K562 (cell line): ENCODE measurements around the gene RIPOR2. TPM values are rescaled to one million over a fixed set of nuclear protein-coding genes. Genes with fewer than 3 reads are reported as not detected.

Experiments used
- ATAC-seq: fragments of 200-7000 bp; cut with Tn5 transposase; 3 replicates; pipeline ENCODE4 v1.9.1; 2020; ENCODE audit warnings: moderate library complexity
- BruUV-seq: library from RNA; stranded (reverse); fragments of 400-500 nt; replicated peaks from 2 replicates; lab custom pipeline; 2021; lab: Mats Ljungman, UMichigan
- CTCF ChIA-PET: fragments of 300-600 bp; formaldehyde crosslinking; extraction: SDS; loops from one replicate; lab custom pipeline; 2021; ENCODE audit warnings: low intra/inter-chr PET ratio; lab: Yijun Ruan, JAX
- POLR2A ChIA-PET: fragments of 300-600, 350-650 bp; sonication (Branson Sonifier 250); formaldehyde crosslinking; extraction: SDS; loops from one replicate; lab custom pipeline; 2021; ENCODE audit warnings: antibody characterized with exemption, inconsistent platforms; lab: Yijun Ruan, JAX
- DNase-seq, 4 experiments: peaks; one replicate each; pipeline versions ENCODE4 v3.0.0 to v3.0.0-alpha.2; 2011 to 2018; ENCODE audit warnings: low spot score in 3 of 4, mixed read lengths in 3 of 4; ENCODE audit errors: extremely low read depth in 1 of 4
- FAIRE-seq: peaks from 2 replicates; lab custom pipeline; 2011; peaks lifted over from hg19 to GRCh38; lab: Jason Lieb, UNC
- H2AFZ ChIP-seq: 2 replicates; pipeline ENCODE4 v1.6.0; 2011; ENCODE audit warnings: low read depth, low read length, control low read depth, inconsistent platforms
- H3K27ac ChIP-seq: fragments of 200-600 bp; 3 replicates; pipeline ENCODE4 v1.8.0; 2011; ENCODE audit warnings: low read depth, mild to moderate bottlenecking, control low read depth, inconsistent platforms, low read length, moderate library complexity, mixed read lengths; ENCODE audit errors: extremely low read depth
- H3K27me3 ChIP-seq, 2 experiments: fragments of 300-600 bp in 1 of 2; 2 replicates in 1 of 2; 3 replicates in 1 of 2; pipeline versions ENCODE4 v1.6.0 to v1.8.0; 2011; ENCODE audit warnings: inconsistent platforms in 2 of 2, low read length in 2 of 2, mild to moderate bottlenecking in 1 of 2, mixed read lengths in 1 of 2, moderate library complexity in 1 of 2; ENCODE audit not compliant: control insufficient read depth in 2 of 2, insufficient read depth in 2 of 2
- H3K36me3 ChIP-seq: fragments of 300-600 bp; 3 replicates; pipeline ENCODE4 v1.8.0; 2011; ENCODE audit warnings: mild to moderate bottlenecking, low read length, inconsistent platforms; ENCODE audit not compliant: control insufficient read depth, insufficient read depth
- H3K4me1 ChIP-seq, 2 experiments: fragments of 200-600 bp in 1 of 2; replicated peaks in 1 of 2; 2 replicates in 1 of 2; 3 replicates in 1 of 2; pipeline versions ENCODE4 v1.5.1 to v1.8.0; 2011; ENCODE audit warnings: inconsistent platforms in 2 of 2, low read length in 2 of 2, mild to moderate bottlenecking in 1 of 2, mixed read lengths in 1 of 2, moderate library complexity in 1 of 2; ENCODE audit not compliant: control insufficient read depth in 2 of 2, insufficient read depth in 2 of 2
- H3K4me2 ChIP-seq: 2 replicates; pipeline ENCODE4 v1.6.1; 2011; ENCODE audit warnings: low read length, control low read depth, inconsistent platforms, mixed read lengths; ENCODE audit not compliant: insufficient read depth
- H3K4me3 ChIP-seq: fragments of 200-600 bp; sonication (generic), shearing (Covaris generic); 2 replicates; pipeline ENCODE4 v1.5.1; 2016; ENCODE audit warnings: control low read depth, inconsistent platforms
- H3K79me2 ChIP-seq: fragments of 200-600 bp; 3 replicates; pipeline ENCODE4 v1.8.0; 2011; ENCODE audit warnings: low read length, inconsistent platforms; ENCODE audit not compliant: control insufficient read depth, insufficient read depth
- H3K9ac ChIP-seq, 2 experiments: 2 replicates each; pipeline versions ENCODE4 v1.6.0 to v1.6.1; 2011; ENCODE audit warnings: low read depth in 2 of 2, low read length in 2 of 2, control low read depth in 1 of 2, inconsistent platforms in 1 of 2, mild to moderate bottlenecking in 1 of 2, mixed read lengths in 1 of 2; ENCODE audit not compliant: insufficient read depth in 1 of 2
- H3K9me1 ChIP-seq: one replicate; pipeline ENCODE4 v1.6.0; 2011; ENCODE audit warnings: inconsistent platforms, mild to moderate bottlenecking, low read length, moderate library complexity; ENCODE audit not compliant: control insufficient read depth, insufficient read depth
- H3K9me3 ChIP-seq: replicated peaks from 2 replicates; pipeline ENCODE4 v1.5.1; 2011; ENCODE audit warnings: low read depth, low read length, inconsistent platforms; ENCODE audit not compliant: control insufficient read depth, insufficient read depth
- H4K20me1 ChIP-seq: replicated peaks from 2 replicates; pipeline ENCODE4 v1.6.1; 2011; ENCODE audit warnings: low read length, inconsistent platforms, mixed read lengths; ENCODE audit not compliant: control insufficient read depth, insufficient read depth
- LEF1 ChIP-seq: fragments of 450-650 bp; IDR thresholded peaks from 2 replicates; pipeline ENCODE4 v1.6.1; 2016; ENCODE audit warnings: mild to moderate bottlenecking
- in situ Hi-C: fragments of 300-500 bp; cut with MboI; formaldehyde crosslinking; loops from 4 replicates; pipeline ENCODE4 v1.15.0; 2018; ENCODE audit warnings: inconsistent platforms, mixed read lengths
- intact Hi-C: fragments of 100-400 bp; cut with micrococcal nuclease; formaldehyde crosslinking; loops from 2 replicates; pipeline ENCODE4 v1.14.2; 2022
- polyA plus RNA-seq, 8 experiments: library from polyadenylated mRNA; depleted of rRNA in 4 of 8; stranded (reverse) in 5 of 8; unstranded in 3 of 8; fragments of >200 nt; fragmentation: Nextera tagmentation in 2 of 8; fragmentation: Illumina TruSeq in 1 of 8; extraction: Ambion mirVana in 2 of 8; extraction: Trizol in 1 of 8; gene quantifications; 2 replicates each; pipeline versions ENCODE4 v1.2.1 to v1.2.3, GENCODE V29; 2011 to 2014; ENCODE audit warnings: inconsistent platforms in 1 of 8, missing spikeins in 1 of 8
- total RNA-seq, 7 experiments: library from RNA; depleted of rRNA in 6 of 7; stranded (reverse); fragments of >200 nt in 6 of 7; fragmentation: Illumina TruSeq in 2 of 7; extraction: Trizol in 2 of 7; gene quantifications; 2 replicates each; pipeline versions ENCODE4 v1.2.1 to v1.2.3, GENCODE V29; 2011 to 2021; ENCODE audit warnings: low replicate concordance in 1 of 7
- TF ChIP-seq, protein P1 (sequence below): IDR thresholded peaks from 2 replicates; pipeline ENCODE4 v1.6.1; 2012; ENCODE audit warnings: low read depth, low read length, improper control_type of control experiment, borderline replicate concordance

The RIPOR2 gene
- total and polyA plus RNA-seq, 9 of the 15 experiments (the other 6 are each of a cell fraction or from before 2014, with no cell fraction given): 0.04 to 1.0 (median 0.47) TPM; not detected in 2

DNA sequence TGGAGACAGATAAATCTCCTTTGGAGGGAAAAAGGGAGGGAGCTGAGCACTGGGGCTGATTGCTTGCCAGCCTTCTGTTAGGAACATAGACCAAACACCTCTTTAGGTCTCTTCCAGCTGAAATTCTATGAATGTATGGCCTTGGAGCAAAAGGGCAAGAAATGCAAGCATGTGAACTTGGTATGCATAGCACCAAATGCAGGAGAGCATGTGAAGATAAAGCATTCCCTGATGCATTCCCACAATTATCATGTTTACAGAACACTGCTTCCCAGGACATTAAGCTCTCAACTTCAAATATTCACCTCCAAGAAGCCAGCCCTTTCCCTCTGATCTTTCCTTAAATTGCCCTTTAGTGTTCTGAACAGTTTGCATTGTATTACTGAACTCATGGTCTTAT lies 15.6 kb downstream of the RIPOR2 start:
- ChIA-PET POLR2A (no interaction called here), CTCF (no interaction called here)
- intact Hi-C loops: no loop called here
- Histone ChIP-seq H3K79me2 (no peaks in the 10 kb centered on the region), H3K4me2 (no peak overlapping the region), H3K27me3 (peaks cover 9 to 27% of the 10 kb centered on the region in 2 experiments; a peak in 3 of 5 replicates), H3K9me1 (no peaks in the 10 kb centered on the region), H3K4me3 (no peak overlapping the region), H3K36me3 (no peaks in the 10 kb centered on the region), H3K4me1 (peaks cover 0 to 2% of the 10 kb centered on the region in 2 experiments; a peak in 1 of 5 replicates), H3K9ac (no peak overlapping the region), H3K9me3 (no peaks in the 10 kb centered on the region; the same call in 1 of the 2 replicates), H3K27ac (no peak overlapping the region), H2AFZ (no peak overlapping the region), H4K20me1 (no peaks in the 10 kb centered on the region)
- no TSS peak for BruUV-seq
- ATAC-seq (no peak), FAIRE-seq (no peak), DNase-seq (no peak)
- TF ChIP-seq, protein P1, sequence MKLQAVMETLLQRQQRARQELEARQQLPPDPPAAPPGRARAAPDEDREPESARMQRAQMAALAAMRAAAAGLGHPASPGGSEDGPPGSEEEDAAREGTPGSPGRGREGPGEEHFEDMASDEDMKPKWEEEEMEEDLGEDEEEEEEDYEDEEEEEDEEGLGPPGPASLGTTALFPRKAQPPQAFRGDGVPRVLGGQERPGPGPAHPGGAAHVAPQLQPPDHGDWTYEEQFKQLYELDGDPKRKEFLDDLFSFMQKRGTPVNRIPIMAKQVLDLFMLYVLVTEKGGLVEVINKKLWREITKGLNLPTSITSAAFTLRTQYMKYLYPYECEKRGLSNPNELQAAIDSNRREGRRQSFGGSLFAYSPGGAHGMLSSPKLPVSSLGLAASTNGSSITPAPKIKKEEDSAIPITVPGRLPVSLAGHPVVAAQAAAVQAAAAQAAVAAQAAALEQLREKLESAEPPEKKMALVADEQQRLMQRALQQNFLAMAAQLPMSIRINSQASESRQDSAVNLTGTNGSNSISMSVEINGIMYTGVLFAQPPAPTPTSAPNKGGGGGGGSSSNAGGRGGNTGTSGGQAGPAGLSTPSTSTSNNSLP: no peak
- TF ChIP-seq LEF1: no peak
- in situ Hi-C loops: no loop called here
